Activated CD4-positive, alpha-beta T cell treated with anti-CD3 and anti-CD28 coated beads for 48 hours (primary cell): ENCODE data around the gene CIB4.
A peak's percentile ranks its signal among the peaks of the same experiment; 100 is the strongest.

Experiments used
- DNase-seq: peaks from one replicate; pipeline ENCODE4 v3.0.0-alpha.2; 2020

The CIB4 gene

GRCh38 chr2:26605195-26605998, 35.8 kb downstream of the CIB4 start:
- peak; percentile 45 for DNase-seq

GRCh38 chr2:26602575-26602974, 38.6 kb downstream of the CIB4 start:
- no peak for DNase-seq

- DNase-seq: no peak
Observed at GRCh38 chr2:26599387-26599786, 41.8 kb downstream of the CIB4 start.

- no peak for DNase-seq
Observed at GRCh38 chr2:26598996-26599373, 42.2 kb downstream of the CIB4 start.

GRCh38 chr2:26598336-26598995, 42.7 kb downstream of the CIB4 start:
- no peak for DNase-seq

- DNase-seq: no peak
Observed at GRCh38 chr2:26597197-26597596, 44.0 kb downstream of the CIB4 start.

- no peak for DNase-seq
Observed at GRCh38 chr2:26595146-26595545, 46.0 kb downstream of the CIB4 start.

- peak; percentile 33 for DNase-seq
Observed at GRCh38 chr2:26591619-26592505, 49.3 kb downstream of the CIB4 start.

GRCh38 chr2:26590980-26591618, 50.1 kb downstream of the CIB4 start:
- DNase-seq: no peak

- no peak for DNase-seq
Observed at GRCh38 chr2:26590508-26590907, 50.7 kb downstream of the CIB4 start.

GRCh38 chr2:26588576-26588975, 52.6 kb downstream of the CIB4 start:
- no peak for DNase-seq

- no peak for DNase-seq
Observed at GRCh38 chr2:26587994-26588393, 53.2 kb downstream of the CIB4 start.

GRCh38 chr2:26585966-26586365, 55.2 kb downstream of the CIB4 start:
- DNase-seq: no peak

- no peak for DNase-seq
Observed at GRCh38 chr2:26585100-26585499, 56.1 kb downstream of the CIB4 start.

GRCh38 chr2:26584656-26585055, 56.5 kb downstream of the CIB4 start:
- no peak for DNase-seq

- no peak for DNase-seq
Observed at GRCh38 chr2:26584191-26584590, 57.0 kb downstream of the CIB4 start.

- no peak for DNase-seq
Observed at GRCh38 chr2:26583381-26583911, 57.7 kb downstream of the CIB4 start.

- no peak for DNase-seq
Observed at GRCh38 chr2:26582890-26583289, 58.3 kb downstream of the CIB4 start.

GRCh38 chr2:26581991-26582842, 58.9 kb downstream of the CIB4 start:
- no peak for DNase-seq

GRCh38 chr2:26581266-26581990, 59.7 kb downstream of the CIB4 start:
- DNase-seq: no peak

GRCh38 chr2:26580751-26581150, 60.4 kb downstream of the CIB4 start:
- no peak for DNase-seq
